LNCaP clone FGC (cell line): Measurements from ENCODE around the gene PKLR.

Source experiments
- DNase-seq: peaks from one replicate; pipeline ENCODE4 v3.0.0-alpha.2; 2011; ENCODE audit warnings: low read depth
- H3K4me3 ChIP-seq: 2 replicates; pipeline ENCODE4 v1.5.1; 2011; ENCODE audit warnings: mild to moderate bottlenecking, low read depth, low read length, control low read depth
- CTCF ChIP-seq: IDR thresholded peaks from 2 replicates; pipeline ENCODE4 v1.5.1; 2012; ENCODE audit warnings: mild to moderate bottlenecking; ENCODE audit not compliant: control insufficient read depth, insufficient read depth; ENCODE audit errors: extremely low read depth

Gene PKLR

DNA sequence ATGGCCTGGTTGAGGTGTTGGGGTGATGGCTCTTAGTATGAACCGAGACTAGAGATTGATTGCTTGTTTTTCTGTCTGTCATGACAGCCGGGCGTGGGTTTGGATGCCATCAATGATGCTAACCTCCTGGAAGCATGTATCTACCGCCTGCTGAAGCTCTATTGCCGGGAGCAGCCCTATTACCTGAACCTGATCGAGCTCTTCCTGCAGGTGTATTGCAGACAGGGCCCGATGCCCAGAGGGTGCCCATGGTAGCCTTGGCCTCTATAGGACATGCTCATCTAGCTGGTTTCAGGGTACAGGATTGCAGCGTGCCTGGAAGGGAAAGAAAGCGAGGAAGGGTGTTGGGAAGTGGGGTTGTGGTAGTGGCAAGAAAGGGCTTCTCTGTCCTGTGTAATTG, 16.8 kb upstream of the PKLR start:
- no peak for DNase-seq
- H3K4me3 ChIP-seq, result no peak overlapping the region
- TF ChIP-seq CTCF, result no peak

- DNase-seq, result no peak
- no peak overlapping the region for H3K4me3 ChIP-seq
- TF ChIP-seq CTCF, result no peak
Observed at GRCh38 chr1:155316922-155317321, 15.7 kb upstream of the PKLR start.

- H3K4me3 ChIP-seq, result no peak overlapping the region
- no peak for DNase-seq
- TF ChIP-seq CTCF, result no peak
Observed at GRCh38 chr1:155313261-155313660, 12.0 kb upstream of the PKLR start.

- no peak for DNase-seq
- no peak for TF ChIP-seq CTCF
- peak overlapping the region; percentile 96 for H3K4me3 ChIP-seq
Observed at GRCh38 chr1:155309423-155310021, 8.3 kb upstream of the PKLR start.

DNA sequence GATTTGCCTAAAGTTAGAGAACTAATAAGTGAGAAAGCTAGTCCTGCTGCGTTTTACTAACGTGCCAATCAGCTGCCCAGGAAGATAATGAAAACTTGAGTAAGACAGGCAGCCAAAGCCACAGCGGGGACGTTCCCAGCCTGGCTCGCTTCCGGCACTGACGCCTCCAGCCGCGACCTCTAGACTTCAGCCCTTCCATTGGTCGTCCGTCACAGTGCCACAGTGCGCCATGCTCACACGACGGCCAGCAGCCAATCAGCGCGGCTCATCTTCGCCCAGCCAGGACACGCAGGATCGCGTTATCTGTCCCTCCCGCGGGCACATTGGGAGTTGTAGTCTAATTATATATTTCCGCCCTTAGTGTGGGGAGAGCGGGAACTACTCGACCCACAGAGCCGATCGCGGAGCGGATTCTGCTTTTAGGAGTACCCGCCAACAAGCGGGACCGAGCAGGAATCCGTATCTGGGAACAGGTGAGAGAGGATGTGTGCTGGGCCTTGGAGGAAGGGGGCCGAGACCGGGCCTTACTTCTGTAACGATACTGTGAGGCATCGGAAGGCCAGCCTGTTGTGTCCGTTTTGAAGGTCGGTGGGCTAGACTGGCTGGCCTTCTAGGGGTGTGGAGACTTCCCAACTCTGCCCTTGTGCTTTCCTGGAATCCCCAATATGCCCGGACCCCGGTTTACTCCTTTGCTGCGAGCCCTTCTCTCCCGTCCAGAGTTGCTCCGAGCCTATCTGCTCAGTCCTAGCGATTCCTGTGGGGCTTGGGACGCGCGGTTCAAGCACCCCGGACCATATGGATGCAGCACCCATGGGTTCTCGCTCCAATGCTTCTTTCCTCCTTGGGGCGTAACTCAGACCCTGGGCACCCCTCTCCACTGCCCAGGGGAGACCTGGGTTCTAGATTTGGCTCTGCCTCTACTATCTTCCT, 7.5 kb upstream of the PKLR start, which contains the start of gene FDPS:
FDPS (plus strand) TSS at position 374 of the 930 bp plus-strand sequence. CDS start 924 bp downstream, outside the sequence.
- peak within 1 kb of the TSS; percentile 96 for H3K4me3 ChIP-seq
- TF ChIP-seq CTCF, result no peak
- peak; percentile 99 for DNase-seq

GRCh38 chr1:155307247-155307740, 6.1 kb upstream of the PKLR start:
- TF ChIP-seq CTCF, result peak; percentile 23; the same call in 1 of the 2 replicates
- DNase-seq, result no peak
- no peak overlapping the region for H3K4me3 ChIP-seq
